CD8-positive, alpha-beta memory T cell (primary cell): Measurements from ENCODE around the gene NEUROG3. TPM values are rescaled to one million over a fixed set of nuclear protein-coding genes. Genes with fewer than 3 reads are reported as not detected.
A peak's percentile ranks its signal among the peaks of the same experiment; 100 is the strongest.

Experiments
- CTCF ChIA-PET: fragments of 350-600 bp; sonication (Branson Sonifier 250); formaldehyde crosslinking; loops from one replicate; lab custom pipeline; 2021; ENCODE audit warnings: antibody characterized with exemption; lab: Charles Lee
- POLR2A ChIA-PET: fragments of 350-600 bp; sonication (Branson Sonifier 250); formaldehyde crosslinking; loops from one replicate; lab custom pipeline; 2021; ENCODE audit warnings: antibody characterized with exemption; lab: Charles Lee
- DNase-seq, 5 donors: peaks; one replicate each; pipeline versions ENCODE4 v3.0.0 to v3.0.0-alpha.2; 2020 to 2022; ENCODE audit warnings: mixed read lengths in 1 of 5
- H3K27ac ChIP-seq: one replicate; pipeline ENCODE4 v1.7.0; 2013; ENCODE audit warnings: low read depth, mild to moderate bottlenecking, low read length, moderate library complexity
- H3K27me3 ChIP-seq: 2 replicates; pipeline ENCODE4 v1.7.0; 2013; ENCODE audit warnings: low read length, mild to moderate bottlenecking; ENCODE audit not compliant: insufficient read depth, poor library complexity, severe bottlenecking
- H3K36me3 ChIP-seq: 2 replicates; pipeline ENCODE4 v1.7.0; 2013; ENCODE audit warnings: mild to moderate bottlenecking, low read length, moderate library complexity; ENCODE audit not compliant: insufficient read depth
- H3K4me1 ChIP-seq: 2 replicates; pipeline ENCODE4 v1.7.0; 2013; ENCODE audit warnings: mild to moderate bottlenecking, low read length, moderate library complexity; ENCODE audit not compliant: insufficient read depth
- H3K4me3 ChIP-seq: 2 replicates; pipeline ENCODE4 v1.7.0; 2013; ENCODE audit warnings: mild to moderate bottlenecking, low read length
- H3K9me3 ChIP-seq: 2 replicates; pipeline ENCODE4 v1.7.0; 2013; ENCODE audit warnings: mild to moderate bottlenecking, low read length
- H3K27ac Mint-ChIP-seq, 8 donors: one replicate each; pipeline ENCODE4 v1.8.0; 2020 to 2021; ENCODE audit warnings: mixed read lengths in 8 of 8, mild to moderate bottlenecking in 6 of 8, inconsistent platforms in 3 of 8, moderate library complexity in 3 of 8
- H3K27me3 Mint-ChIP-seq, 2 donors: one replicate each; pipeline ENCODE4 v1.8.0; 2020 to 2021; ENCODE audit warnings: mixed read lengths in 2 of 2, mild to moderate bottlenecking in 1 of 2, moderate library complexity in 1 of 2
- H3K36me3 Mint-ChIP-seq, 3 donors: one replicate each; pipeline ENCODE4 v1.8.0; 2020 to 2021; ENCODE audit warnings: mixed read lengths in 3 of 3, inconsistent platforms in 1 of 3, mild to moderate bottlenecking in 1 of 3
- H3K4me1 Mint-ChIP-seq, 3 donors: one replicate each; pipeline ENCODE4 v1.8.0; 2020 to 2021; ENCODE audit warnings: mixed read lengths in 3 of 3, inconsistent platforms in 1 of 3, mild to moderate bottlenecking in 1 of 3
- H3K4me3 Mint-ChIP-seq, 7 donors: one replicate each; pipeline ENCODE4 v1.8.0; 2020 to 2021; ENCODE audit warnings: mixed read lengths in 7 of 7, mild to moderate bottlenecking in 6 of 7, moderate library complexity in 4 of 7, inconsistent platforms in 2 of 7
- H3K9me3 Mint-ChIP-seq, 5 donors: one replicate each; pipeline ENCODE4 v1.8.0; 2020 to 2022; ENCODE audit warnings: mixed read lengths in 5 of 5, mild to moderate bottlenecking in 3 of 5, moderate library complexity in 2 of 5, inconsistent platforms in 1 of 5
- polyA plus RNA-seq: library from polyadenylated mRNA; unstranded; fragments of 300-500 nt; fragmentation: Illumina TruSeq; gene quantifications from one replicate; pipeline ENCODE4 v1.2.3, GENCODE V29; 2021
- total RNA-seq, 2 experiments: library from RNA; stranded (reverse); gene quantifications; one replicate each; pipeline ENCODE4 v1.2.3, GENCODE V29; 2021

NEUROG3 gene
- total and polyA plus RNA-seq, 3 experiments from 2014 or later: 0.15 TPM; not detected in 2

GRCh38 chr10:69577268-69578232 lies 4.3 kb upstream of the NEUROG3 start:
- Mint-ChIP-seq H3K27me3 (peaks cover 58 to 79% of the 10 kb centered on the region in 2 donors), H3K4me3 (no peak overlapping the region), H3K4me1 (peaks cover 13 to 22% (median 15%) of the 10 kb centered on the region in 3 donors), H3K36me3 (no peaks in the 10 kb centered on the region), H3K9me3 (no peaks in the 10 kb centered on the region), H3K27ac (peak overlapping the region in 1 of 8 donors; percentile 39)
- no peaks in the 10 kb centered on the region for H3K36me3 ChIP-seq
- H3K4me1 ChIP-seq: peaks cover 20% of the 10 kb centered on the region
- ChIA-PET POLR2A (no interaction called here), CTCF (no interaction called here)
- H3K27ac ChIP-seq: no peak overlapping the region
- DNase-seq: no peak
- H3K4me3 ChIP-seq: no peak overlapping the region
- H3K27me3 ChIP-seq: peaks cover 30% of the 10 kb centered on the region
- H3K9me3 ChIP-seq: no peaks in the 10 kb centered on the region

GRCh38 chr10:69576334-69577011 lies 3.3 kb upstream of the NEUROG3 start:
- no peak overlapping the region for H3K4me3 ChIP-seq
- no peaks in the 10 kb centered on the region for H3K9me3 ChIP-seq
- ChIA-PET POLR2A (no interaction called here), CTCF (no interaction called here)
- no peak overlapping the region for H3K27ac ChIP-seq
- peaks cover 18 to 27% (median 20%) of the 10 kb centered on the region in 3 donors for H3K4me1 Mint-ChIP-seq
- peaks cover 20% of the 10 kb centered on the region for H3K4me1 ChIP-seq
- H3K36me3 Mint-ChIP-seq: no peaks in the 10 kb centered on the region
- no peak overlapping the region for H3K4me3 Mint-ChIP-seq
- no peaks in the 10 kb centered on the region for H3K9me3 Mint-ChIP-seq
- no peak for DNase-seq
- H3K27me3 Mint-ChIP-seq: peaks cover 59 to 80% of the 10 kb centered on the region in 2 donors
- H3K27ac Mint-ChIP-seq: peak overlapping the region in 1 of 8 donors; percentile 43
- no peaks in the 10 kb centered on the region for H3K36me3 ChIP-seq
- peaks cover 36% of the 10 kb centered on the region for H3K27me3 ChIP-seq

GRCh38 chr10:69575164-69575722 lies 2.0 kb upstream of the NEUROG3 start:
- POLR2A ChIA-PET: no interaction called here
- CTCF ChIA-PET: interaction anchor here (2.0 kb wide), 1 partner anchor 54 kb away, joined by 4 read pairs; no protein-coding TSS in a partner anchor

GRCh38 chr10:69574571-69574978 lies 1.4 kb upstream of the NEUROG3 start:
- Mint-ChIP-seq H3K27ac (peak overlapping the region in 1 of 8 donors; percentile 29), H3K9me3 (peaks cover 0 to 1% (median 0%) of the 10 kb centered on the region in 5 donors), H3K4me1 (peaks cover 22 to 39% (median 24%) of the 10 kb centered on the region in 3 donors), H3K4me3 (peak overlapping the region; percentile 14 to 78 (median 54)), H3K27me3 (peaks cover 64 to 83% of the 10 kb centered on the region in 2 donors), H3K36me3 (peaks cover 0 to 1% (median 0%) of the 10 kb centered on the region in 3 donors)
- ChIA-PET CTCF (interaction anchor here (1.0 to 2.0 kb wide), 2 partner anchors 15 to 55 kb away, joined by 3 to 4 read pairs; no protein-coding TSS in a partner anchor), POLR2A (no interaction called here)
- Histone ChIP-seq H3K27ac (no peak overlapping the region), H3K4me1 (peaks cover 20% of the 10 kb centered on the region), H3K4me3 (no peak overlapping the region), H3K9me3 (no peaks in the 10 kb centered on the region), H3K27me3 (peaks cover 47% of the 10 kb centered on the region), H3K36me3 (no peaks in the 10 kb centered on the region)
- DNase-seq: no peak

More at GRCh38 chr10:69575164-69575722, 2.0 kb upstream of the NEUROG3 start:
- Histone ChIP-seq H3K4me3 (no peak overlapping the region), H3K9me3 (no peaks in the 10 kb centered on the region), H3K36me3 (no peaks in the 10 kb centered on the region), H3K27ac (no peak overlapping the region), H3K27me3 (peaks cover 45% of the 10 kb centered on the region), H3K4me1 (peaks cover 20% of the 10 kb centered on the region)
- peaks cover 20 to 33% (median 20%) of the 10 kb centered on the region in 3 donors for H3K4me1 Mint-ChIP-seq
- DNase-seq: no peak
- H3K27ac Mint-ChIP-seq: peak overlapping the region in 1 of 8 donors; percentile 29
- H3K36me3 Mint-ChIP-seq: peaks cover 0 to under 1% (median 0%) of the 10 kb centered on the region in 3 donors
- peaks cover 62 to 83% of the 10 kb centered on the region in 2 donors for H3K27me3 Mint-ChIP-seq
- peaks cover 0 to 1% (median 0%) of the 10 kb centered on the region in 5 donors for H3K9me3 Mint-ChIP-seq
- peak overlapping the region in 6 of 7 donors; percentile 34 to 73 (median 55) for H3K4me3 Mint-ChIP-seq

GRCh38 chr10:69572159-69573055 lies 815 bp downstream of the NEUROG3 start:
- Mint-ChIP-seq H3K27me3 (peaks cover 76 to 85% of the 10 kb centered on the region in 2 donors), H3K4me1 (peaks cover 22 to 39% (median 24%) of the 10 kb centered on the region in 3 donors), H3K4me3 (peak overlapping the region; percentile 78 to 86 (median 85)), H3K36me3 (peaks cover 0 to 1% (median 0%) of the 10 kb centered on the region in 3 donors), H3K9me3 (peaks cover 0 to 5% (median 1%) of the 10 kb centered on the region in 5 donors), H3K27ac (no peak overlapping the region)
- ChIA-PET POLR2A (no interaction called here), CTCF (interaction anchor here (1.2 kb wide), 1 partner anchor 56 kb away, joined by 3 read pairs; no protein-coding TSS in a partner anchor)
- H3K27me3 ChIP-seq: peaks cover 61% of the 10 kb centered on the region
- H3K4me1 ChIP-seq: peaks cover 20% of the 10 kb centered on the region
- peak overlapping the region; percentile 45 for H3K4me3 ChIP-seq
- no peak overlapping the region for H3K27ac ChIP-seq
- DNase-seq: no peak
- no peaks in the 10 kb centered on the region for H3K36me3 ChIP-seq
- H3K9me3 ChIP-seq: no peaks in the 10 kb centered on the region

GRCh38 chr10:69571618-69572158 lies 1.5 kb downstream of the NEUROG3 start:
- peak overlapping the region in 1 of 8 donors; percentile 12 for H3K27ac Mint-ChIP-seq
- peaks cover 0 to 5% (median 1%) of the 10 kb centered on the region in 5 donors for H3K9me3 Mint-ChIP-seq
- peaks cover 22 to 39% (median 24%) of the 10 kb centered on the region in 3 donors for H3K4me1 Mint-ChIP-seq
- H3K4me3 Mint-ChIP-seq: peak overlapping the region; percentile 49 to 85 (median 69)
- no peak for DNase-seq
- ChIA-PET POLR2A (no interaction called here), CTCF (no interaction called here)
- H3K27me3 ChIP-seq: peaks cover 62% of the 10 kb centered on the region
- H3K4me1 ChIP-seq: peaks cover 20% of the 10 kb centered on the region
- no peaks in the 10 kb centered on the region for H3K36me3 ChIP-seq
- no peak overlapping the region for H3K4me3 ChIP-seq
- peaks cover 0 to 1% (median under 1%) of the 10 kb centered on the region in 3 donors for H3K36me3 Mint-ChIP-seq
- H3K27me3 Mint-ChIP-seq: peaks cover 76 to 85% of the 10 kb centered on the region in 2 donors
- H3K27ac ChIP-seq: no peak overlapping the region
- H3K9me3 ChIP-seq: no peaks in the 10 kb centered on the region
